ENCODE measurements around the gene DYTN. TPM values are rescaled to one million over a fixed set of nuclear protein-coding genes. Genes with fewer than 3 reads are reported as not detected.

DYTN gene
- total RNA-seq, 1 donor from 2014 or later, result not detected

DNA sequence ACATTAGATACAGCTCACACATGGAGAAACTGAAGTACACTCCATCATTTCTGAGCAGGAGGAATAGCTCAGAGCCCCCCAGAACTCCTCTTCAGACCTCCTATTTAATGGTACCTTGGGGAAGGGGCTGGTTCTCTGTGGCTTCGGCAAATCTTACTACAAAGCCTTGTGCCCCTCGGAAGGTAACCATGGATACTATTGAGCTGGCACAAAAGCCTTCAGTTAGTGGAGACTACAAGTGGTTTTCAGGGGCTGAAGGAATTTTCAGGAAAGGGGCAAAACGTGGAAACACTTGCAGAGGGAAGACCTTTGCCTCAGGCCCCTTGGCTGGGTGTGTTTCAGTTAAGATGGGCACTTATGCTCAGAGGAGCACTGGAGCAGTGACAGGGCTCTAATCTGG lies 77.0 kb downstream of the DYTN start:
- no peak for DNase-seq (ENCODE audit: low read depth)
- H3K4me3 ChIP-seq (ENCODE audit: low read depth, low read length), result no peak overlapping the region
- TF ChIP-seq, protein P1, sequence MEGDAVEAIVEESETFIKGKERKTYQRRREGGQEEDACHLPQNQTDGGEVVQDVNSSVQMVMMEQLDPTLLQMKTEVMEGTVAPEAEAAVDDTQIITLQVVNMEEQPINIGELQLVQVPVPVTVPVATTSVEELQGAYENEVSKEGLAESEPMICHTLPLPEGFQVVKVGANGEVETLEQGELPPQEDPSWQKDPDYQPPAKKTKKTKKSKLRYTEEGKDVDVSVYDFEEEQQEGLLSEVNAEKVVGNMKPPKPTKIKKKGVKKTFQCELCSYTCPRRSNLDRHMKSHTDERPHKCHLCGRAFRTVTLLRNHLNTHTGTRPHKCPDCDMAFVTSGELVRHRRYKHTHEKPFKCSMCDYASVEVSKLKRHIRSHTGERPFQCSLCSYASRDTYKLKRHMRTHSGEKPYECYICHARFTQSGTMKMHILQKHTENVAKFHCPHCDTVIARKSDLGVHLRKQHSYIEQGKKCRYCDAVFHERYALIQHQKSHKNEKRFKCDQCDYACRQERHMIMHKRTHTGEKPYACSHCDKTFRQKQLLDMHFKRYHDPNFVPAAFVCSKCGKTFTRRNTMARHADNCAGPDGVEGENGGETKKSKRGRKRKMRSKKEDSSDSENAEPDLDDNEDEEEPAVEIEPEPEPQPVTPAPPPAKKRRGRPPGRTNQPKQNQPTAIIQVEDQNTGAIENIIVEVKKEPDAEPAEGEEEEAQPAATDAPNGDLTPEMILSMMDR (conservative IDR thresholded peaks at IDR 0.05; ENCODE audit: low read depth, low read length), result no peak

DNA sequence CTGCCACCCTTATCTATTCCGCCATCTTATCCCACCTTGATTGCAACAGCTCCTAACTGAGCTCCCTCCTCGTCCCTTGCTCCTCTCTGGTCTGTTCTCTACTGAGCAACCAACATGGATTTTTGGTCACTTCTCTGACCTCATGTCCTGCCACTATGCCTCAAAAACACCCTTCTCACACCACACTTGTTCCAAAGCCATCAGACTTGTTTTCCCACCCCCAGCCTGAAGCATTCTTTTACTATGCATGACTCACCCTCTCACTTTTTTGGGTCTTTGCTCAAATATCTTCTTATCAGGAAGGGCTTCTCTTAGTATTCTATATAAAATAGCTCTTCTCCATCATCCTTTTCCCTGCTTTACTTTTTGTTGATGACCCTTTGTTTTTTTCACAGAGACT lies 78.6 kb downstream of the DYTN start:
- TF ChIP-seq, protein P1 (conservative IDR thresholded peaks at IDR 0.05; ENCODE audit: low read depth, low read length), result no peak
- DNase-seq (ENCODE audit: low read depth), result no peak
- H3K4me3 ChIP-seq (ENCODE audit: low read depth, low read length), result no peak overlapping the region

DNA sequence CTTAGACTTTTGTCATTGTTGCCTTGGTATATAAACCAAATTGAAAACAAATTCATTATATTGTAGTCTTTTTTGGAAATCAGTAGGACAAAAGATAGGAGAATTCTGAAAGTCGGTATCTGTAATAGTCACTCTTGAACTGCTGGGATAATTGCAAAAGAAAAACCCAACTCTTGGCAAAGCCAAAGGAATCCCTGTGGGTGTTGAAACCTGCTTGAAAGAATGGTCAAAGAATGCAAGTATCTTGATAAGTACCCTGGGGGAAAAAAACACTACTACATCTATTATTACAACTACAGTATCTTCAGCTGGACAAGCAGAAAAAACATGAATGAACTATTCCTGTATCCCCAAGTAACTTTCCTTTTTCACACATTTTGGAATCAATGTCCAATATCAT lies 83.2 kb downstream of the DYTN start:
- H3K4me3 ChIP-seq (ENCODE audit: low read depth, low read length), result no peak overlapping the region
- DNase-seq (ENCODE audit: low read depth), result no peak
- TF ChIP-seq, protein P1 (conservative IDR thresholded peaks at IDR 0.05; ENCODE audit: low read depth, low read length), result no peak

DNA sequence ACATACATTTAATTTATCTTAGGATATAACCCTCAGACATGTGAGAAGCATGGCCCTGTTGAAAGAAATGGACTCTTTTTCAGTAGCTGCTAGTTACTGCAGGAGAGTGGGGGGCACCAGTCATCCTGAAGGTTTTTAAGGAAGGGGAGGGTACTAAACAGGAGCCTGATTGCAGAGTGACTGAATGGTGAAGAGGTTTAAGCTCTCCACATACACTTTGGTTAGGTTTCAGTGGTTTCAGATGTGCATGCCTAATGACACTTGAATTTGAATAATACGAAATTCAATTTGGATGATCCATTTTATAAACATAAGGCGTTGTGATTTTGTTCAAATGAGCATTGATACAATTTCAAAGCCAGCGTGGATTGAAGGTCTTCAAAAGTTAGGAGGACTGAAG lies 86.9 kb downstream of the DYTN start:
- no peak overlapping the region for H3K4me3 ChIP-seq (ENCODE audit: low read depth, low read length)
- DNase-seq (ENCODE audit: low read depth), result no peak
- TF ChIP-seq, protein P1 (conservative IDR thresholded peaks at IDR 0.05; ENCODE audit: low read depth, low read length), result no peak

DNA sequence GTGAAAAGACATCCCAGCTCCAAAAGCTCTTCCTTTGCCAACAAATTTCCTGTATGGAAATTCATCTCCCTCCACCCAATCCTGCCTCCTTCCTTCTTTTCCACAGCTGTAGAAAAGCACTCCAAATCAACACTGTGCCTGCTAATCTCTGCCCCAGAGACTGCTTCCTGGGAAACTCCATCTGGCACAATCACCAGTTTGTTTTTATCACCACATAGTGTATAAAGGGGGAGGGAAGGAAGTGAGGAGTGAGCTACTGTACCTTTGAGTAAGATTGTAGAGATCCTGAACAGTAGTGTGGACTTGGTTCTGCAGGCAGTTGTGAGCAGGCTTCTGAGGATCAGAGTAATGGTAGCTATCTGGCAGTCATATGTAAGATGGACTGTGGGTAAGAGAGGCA lies 90.6 kb downstream of the DYTN start:
- DNase-seq (ENCODE audit: low read depth), result no peak
- no peak overlapping the region for H3K4me3 ChIP-seq (ENCODE audit: low read depth, low read length)
- TF ChIP-seq, protein P1 (conservative IDR thresholded peaks at IDR 0.05; ENCODE audit: low read depth, low read length), result no peak

DNA sequence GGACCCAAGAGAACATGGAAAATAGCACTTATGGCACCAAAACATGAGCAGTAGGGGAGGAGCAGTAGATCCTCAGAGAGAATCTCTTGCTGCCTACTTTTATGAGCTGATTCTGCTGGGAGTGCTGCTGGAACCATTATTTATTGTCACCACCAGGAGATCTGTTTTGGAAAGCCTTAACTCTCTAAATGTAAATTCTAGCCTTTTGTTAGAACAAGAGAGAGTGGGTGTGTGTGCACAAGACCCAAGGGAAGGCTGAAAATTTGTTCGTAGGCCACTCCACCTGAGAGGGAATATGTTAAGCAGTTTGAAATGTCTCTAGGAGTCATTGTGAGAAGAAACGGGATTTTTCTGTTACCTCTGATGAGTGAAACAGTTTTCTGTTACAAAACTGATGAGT lies 92.1 kb downstream of the DYTN start:
- no peak overlapping the region for H3K4me3 ChIP-seq (ENCODE audit: low read depth, low read length)
- TF ChIP-seq, protein P1 (conservative IDR thresholded peaks at IDR 0.05; ENCODE audit: low read depth, low read length), result no peak
- no peak for DNase-seq (ENCODE audit: low read depth)

DNA sequence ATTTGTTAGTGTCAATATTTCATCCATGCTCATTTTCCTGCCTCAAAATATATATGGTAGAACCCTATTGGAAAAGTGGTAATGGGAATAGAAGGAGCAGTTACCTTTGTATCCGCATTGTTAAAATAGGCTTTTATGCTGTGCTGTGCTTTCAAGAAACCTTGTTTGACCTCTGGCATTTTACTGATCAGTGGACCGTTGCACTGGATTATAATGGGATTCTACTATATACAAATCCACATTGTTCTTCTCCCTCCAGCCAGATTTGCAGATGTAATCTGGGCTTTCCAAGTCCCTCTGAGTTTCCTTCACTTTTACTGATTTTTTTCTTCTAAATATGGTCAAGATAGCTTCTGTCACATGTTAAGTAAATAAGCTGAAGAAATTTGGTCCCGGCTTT lies 99.2 kb downstream of the DYTN start:
- TF ChIP-seq, protein P1 (conservative IDR thresholded peaks at IDR 0.05; ENCODE audit: low read depth, low read length), result no peak
- H3K4me3 ChIP-seq (ENCODE audit: low read depth, low read length), result no peak overlapping the region
- no peak for DNase-seq (ENCODE audit: low read depth)
